Embryonic facial prominence (tissue), 1 donor: ENCODE data around the gene DIPK1C.

Source experiments
- DNase-seq: peaks from one replicate; pipeline ENCODE4 v3.0.0-alpha.2; 2016; ENCODE audit errors: extremely low spot score

DIPK1C gene

GRCh38 chr18:74482697-74483096 lies 25.6 kb upstream of the DIPK1C start:
- no peak for DNase-seq

GRCh38 chr18:74480149-74480651 lies 23.1 kb upstream of the DIPK1C start:
- no peak for DNase-seq

DNA sequence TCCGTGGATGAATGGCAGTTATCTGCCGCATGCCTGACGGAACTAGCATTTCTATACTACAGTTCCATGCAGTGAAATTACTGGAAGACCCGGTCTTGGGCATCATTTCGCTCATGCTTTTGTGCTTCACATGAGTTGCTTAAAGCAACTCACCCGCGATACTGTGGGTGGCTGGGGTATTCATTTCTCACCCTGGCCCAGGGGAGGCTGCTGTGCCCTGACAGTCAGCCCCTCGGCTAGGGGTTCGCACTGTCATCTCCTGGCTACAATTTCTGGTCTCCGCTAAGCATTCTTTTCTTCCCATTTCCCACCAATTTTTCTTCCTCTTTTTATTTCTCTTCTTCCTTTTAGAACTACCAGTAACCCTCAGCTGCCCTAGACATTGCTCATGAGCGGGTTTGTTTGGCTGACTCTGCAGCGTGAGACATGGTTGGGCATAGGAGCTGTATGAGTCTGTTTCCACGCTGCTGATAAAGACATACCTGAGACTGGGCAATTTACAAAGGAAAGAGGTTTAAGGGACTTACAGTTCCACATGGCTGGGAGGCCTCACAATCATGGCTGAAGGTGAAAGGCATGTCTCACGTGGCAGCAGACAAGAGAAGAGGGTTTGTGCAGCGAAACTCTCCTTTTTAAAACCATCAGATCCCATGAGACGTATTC lies 22.5 kb upstream of the DIPK1C start:
- DNase-seq, result no peak

DNA sequence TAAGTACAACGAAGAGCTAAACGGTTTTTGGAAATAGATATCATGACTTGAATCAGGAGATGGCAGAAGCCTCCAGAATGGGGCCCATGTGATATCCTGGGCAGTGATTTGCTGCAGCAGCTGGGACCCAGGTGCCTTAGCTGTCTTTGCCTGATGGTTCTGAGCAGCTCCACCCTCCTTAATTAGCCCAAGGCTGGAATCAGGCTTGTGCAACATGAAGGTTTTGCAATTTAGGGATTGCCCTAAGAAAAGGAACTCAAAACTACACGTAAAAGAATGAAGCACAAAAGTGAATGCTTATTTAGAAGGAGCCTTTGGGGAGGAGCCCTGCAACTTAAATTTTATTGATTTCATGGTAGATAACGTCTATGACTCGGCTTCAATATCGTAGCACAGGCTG lies 21.8 kb upstream of the DIPK1C start:
- DNase-seq, result no peak

GRCh38 chr18:74478316-74478715 lies 21.2 kb upstream of the DIPK1C start:
- no peak for DNase-seq

GRCh38 chr18:74477771-74478170 lies 20.7 kb upstream of the DIPK1C start:
- DNase-seq, result no peak

DNA sequence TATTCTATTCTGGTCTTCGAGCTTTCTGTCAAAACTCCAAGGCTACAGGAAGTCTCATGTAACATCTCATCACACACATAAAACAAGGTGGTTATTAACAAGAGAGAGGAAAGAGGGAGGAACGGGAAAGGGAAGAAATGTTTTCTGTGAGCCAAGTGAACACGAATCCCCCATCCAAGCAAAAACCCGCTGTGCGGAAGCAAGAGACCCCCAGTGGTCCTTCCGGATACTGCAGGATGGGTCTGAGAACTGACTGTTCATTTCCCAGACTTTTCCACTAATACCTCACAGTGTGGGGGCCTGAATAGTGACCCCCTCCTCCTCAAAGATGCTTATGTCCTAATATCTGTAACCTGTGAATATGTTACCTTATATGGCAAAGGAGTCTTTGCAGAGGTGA lies 19.0 kb upstream of the DIPK1C start:
- DNase-seq, result no peak

DNA sequence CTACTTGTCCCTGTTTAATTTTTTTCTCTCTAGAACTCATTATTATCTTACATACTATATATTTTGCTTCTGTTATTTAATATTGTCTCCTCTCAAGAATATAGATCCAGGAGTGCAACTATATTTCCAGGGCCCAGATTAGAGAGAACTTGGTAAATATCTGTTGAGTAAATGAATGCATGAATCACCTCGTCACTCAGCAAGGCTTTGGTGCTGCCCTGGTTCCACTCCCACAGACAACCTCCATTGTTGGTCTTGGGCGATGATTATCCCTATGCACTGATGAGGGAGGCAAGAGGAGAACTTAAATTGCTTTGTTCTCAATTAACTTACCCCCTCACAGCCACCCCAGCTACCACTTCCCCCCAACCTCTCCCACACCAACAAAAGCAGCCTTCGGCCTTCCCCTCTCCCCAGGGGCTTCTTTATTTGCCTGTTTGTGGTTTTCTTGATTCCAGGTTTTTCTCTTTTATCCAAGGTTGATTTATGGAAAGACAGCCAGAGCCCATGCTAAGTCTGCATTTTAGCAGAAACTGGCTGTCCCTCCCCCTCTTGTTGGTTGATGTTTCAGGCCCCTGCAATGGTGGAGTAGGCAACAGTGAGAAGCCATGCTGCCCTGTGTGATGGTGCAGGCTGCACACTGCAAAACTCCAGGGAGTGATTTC lies 17.0 kb upstream of the DIPK1C start:
- no peak for DNase-seq

GRCh38 chr18:74472312-74472711 lies 15.2 kb upstream of the DIPK1C start:
- no peak for DNase-seq

DNA sequence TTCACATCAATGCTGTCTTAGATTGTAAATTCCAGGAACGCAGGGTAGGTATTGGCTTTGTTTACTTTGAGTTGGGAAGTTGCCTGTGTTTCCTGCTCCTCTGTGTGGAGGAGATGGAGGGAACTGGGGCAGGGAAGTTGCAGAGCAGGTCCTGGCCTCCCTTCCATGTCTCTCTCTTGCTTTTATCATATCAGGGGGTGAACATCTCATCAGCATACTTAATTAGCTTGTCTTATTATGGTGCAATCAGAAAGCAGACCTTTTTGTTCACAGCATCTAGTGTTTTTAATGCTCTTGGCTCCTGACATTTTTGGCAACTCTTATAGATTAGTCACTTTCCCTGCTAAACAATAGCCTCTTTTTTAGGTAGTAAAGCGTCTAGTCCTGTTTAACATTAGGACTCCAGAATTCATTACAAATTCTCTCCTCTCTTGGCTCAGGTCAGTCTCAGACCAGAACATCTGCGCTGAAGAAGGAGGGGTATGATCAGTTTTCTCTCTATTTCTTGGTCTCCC lies 11.5 kb upstream of the DIPK1C start:
- DNase-seq, result no peak

GRCh38 chr18:74465775-74466174 lies 8.7 kb upstream of the DIPK1C start:
- no peak for DNase-seq

DNA sequence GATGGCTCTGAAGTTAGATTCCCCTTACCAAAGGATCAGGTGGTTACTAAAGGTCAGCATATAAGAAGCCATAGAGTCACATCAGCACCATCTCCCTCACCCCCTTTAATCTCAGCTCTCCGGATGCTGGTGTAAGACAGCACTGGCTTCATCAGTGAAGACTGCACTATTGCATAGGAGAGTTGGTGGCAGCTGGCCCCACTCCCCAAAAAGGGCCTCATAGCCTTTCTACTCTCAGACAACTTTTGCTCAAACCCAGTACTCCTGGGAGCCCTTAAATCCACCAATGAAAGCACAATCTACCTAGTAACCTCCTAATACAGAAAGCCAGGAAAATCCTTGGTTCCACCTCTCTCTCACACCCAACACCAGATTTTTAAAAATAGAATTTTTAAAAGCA lies 6.9 kb upstream of the DIPK1C start:
- DNase-seq, result no peak

DNA sequence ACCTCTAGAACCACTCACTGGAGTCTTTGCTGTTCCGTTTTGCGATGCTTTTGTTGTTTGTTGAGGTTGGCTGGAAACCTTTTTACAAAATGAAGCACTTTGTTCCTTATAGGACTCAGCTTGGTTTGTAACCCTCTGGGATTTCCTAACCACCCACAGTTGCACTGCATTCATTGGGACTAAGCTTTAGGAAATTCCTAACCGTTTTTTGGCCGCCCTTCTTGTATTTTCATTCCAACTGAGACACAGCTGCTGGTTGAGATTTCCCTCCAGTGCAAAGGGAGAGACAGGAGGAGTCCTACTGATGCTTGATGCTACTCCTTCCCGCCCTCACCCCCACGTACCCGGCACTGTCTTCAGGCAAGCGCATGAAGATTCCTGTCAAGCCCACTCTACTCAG lies 6.1 kb upstream of the DIPK1C start:
- DNase-seq, result no peak

GRCh38 chr18:74460825-74461224 lies 3.7 kb upstream of the DIPK1C start:
- DNase-seq, result no peak

DNA sequence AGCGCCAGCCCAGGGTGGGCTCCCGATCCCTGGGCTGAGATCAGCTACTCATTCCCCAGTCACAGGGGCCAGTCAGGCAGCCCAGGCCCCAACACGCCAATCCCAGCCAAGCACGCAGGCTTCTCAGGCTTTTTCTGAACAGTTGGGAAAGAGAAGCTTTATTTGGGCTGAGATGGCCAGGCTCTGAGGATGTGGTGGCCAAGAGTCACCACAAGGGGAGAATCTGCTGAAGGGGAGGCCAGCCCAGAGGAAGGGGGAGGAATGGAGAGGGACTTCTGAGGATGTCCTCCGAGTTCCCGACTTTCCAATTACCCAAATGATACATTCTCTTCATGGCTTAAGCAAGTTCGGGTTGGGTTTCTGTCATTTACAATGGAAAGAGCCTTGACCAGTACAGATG lies 2.8 kb upstream of the DIPK1C start:
- DNase-seq, result no peak

GRCh38 chr18:74457725-74458421 lies 765 bp upstream of the DIPK1C start:
- no peak for DNase-seq

- no peak for DNase-seq
Measured at GRCh38 chr18:74456349-74457042, 612 bp downstream of the DIPK1C start.

DNA sequence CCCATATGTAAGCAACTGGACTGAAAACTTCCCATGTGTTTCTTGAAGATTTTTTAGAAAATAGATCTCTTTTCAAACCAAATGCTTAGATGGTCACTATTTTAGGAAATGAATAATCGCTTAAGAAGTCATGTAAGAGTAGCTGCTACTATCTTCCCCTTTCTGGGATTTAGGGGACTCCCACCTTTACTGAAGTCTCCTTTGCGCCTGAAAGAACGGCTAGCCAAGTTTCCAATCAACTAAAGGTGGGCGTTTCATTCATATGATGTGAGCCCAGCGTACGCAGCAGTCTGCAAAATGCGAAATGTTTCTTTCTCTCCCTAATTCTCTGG lies 1.1 kb downstream of the DIPK1C start:
- no peak for DNase-seq

DNA sequence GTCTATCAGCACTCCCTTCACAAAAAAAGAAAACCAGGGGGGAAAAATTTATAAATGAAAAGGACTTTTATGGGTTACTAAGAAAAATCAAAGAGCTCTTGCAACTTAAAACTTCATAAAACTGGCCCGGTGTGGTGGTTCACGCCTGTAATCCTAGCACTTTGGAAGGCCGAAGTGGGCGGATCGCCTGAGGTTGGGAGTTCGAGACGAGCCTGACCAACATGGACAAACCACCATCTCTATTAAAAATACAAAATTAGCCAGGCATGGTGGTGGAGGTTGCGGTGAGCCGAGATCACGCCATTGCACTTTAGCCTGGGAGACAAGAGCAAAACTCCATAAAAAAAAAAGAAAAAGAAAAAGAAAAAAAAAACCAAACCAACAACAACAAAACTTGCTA lies 1.7 kb downstream of the DIPK1C start:
- DNase-seq, result no peak

DNA sequence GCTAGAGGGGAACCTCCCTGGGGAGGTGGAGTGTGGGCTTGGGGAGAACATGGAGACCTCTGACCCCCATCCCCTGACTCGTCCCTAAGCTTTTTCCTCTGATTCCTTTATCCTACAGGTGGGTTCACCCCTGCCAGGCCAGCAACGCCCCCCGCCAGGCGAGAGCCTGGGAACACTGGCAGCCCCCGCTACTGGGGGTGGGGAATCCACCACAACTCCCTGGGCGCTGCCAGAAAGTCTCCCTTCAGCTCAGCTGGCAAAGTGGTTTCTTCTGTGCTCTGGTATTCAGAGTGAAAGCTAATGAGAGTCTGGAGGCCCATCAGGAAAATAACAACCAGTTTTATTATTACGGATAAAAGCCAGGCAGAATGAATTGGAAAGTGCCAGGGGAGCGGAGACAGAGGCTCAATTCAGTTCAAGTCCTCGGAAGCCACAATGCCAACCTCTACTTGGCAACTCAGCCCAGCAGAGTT lies 2.8 kb downstream of the DIPK1C start:
- no peak for DNase-seq

DNA sequence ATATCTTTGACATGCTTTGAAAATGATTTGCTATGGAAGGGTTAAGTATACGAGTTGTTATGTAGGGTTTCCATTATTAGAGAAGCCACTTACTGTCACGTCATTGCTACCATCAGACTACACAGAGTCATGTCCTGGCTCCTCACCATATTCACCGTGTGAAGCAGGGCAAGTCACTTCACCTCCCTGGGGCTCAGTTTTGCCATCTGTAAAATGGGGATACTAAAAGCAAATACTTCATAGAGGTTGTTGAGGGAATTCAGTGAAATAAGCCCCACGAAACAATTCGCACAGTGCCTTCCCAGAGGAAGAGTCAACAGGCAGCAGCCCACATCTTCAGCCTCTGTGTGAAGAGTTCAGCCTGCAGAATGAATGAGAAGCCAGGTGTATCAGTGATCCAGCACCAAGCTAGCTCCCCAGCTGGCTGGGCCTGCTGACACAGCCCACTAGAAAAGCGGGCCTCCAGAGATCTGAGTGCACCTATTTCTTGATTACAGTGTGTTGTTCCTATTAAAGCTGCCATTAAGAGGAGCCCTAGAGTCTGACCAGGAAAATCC lies 3.4 kb downstream of the DIPK1C start:
- no peak for DNase-seq

GRCh38 chr18:74453016-74453566 lies 4.0 kb downstream of the DIPK1C start:
- no peak for DNase-seq
